PFSK-1 (cell line): Measurements from ENCODE around the gene B4GALNT4.

ENCODE experiments used
- POLR2AphosphoS5 ChIP-seq: IDR thresholded peaks from 2 replicates; pipeline ENCODE4 v1.6.1; 2012; ENCODE audit warnings: low read depth, mild to moderate bottlenecking, control low read depth, low read length, moderate library complexity
- REST ChIP-seq, 2 experiments: IDR thresholded peaks; 2 replicates each; pipeline versions ENCODE4 v1.6.1 to v1.8.0; 2011 to 2012; ENCODE audit warnings: low read depth in 2 of 2, low read length in 2 of 2, control low read depth in 1 of 2, inconsistent platforms in 1 of 2, mild to moderate bottlenecking in 1 of 2, moderate library complexity in 1 of 2; ENCODE audit not compliant: insufficient read depth in 1 of 2
- SIN3A ChIP-seq: IDR thresholded peaks from 2 replicates; pipeline ENCODE4 v1.6.1; 2012; ENCODE audit warnings: mild to moderate bottlenecking, low read length, moderate library complexity, borderline replicate concordance; ENCODE audit not compliant: insufficient read depth
- TAF1 ChIP-seq: IDR thresholded peaks from 2 replicates; pipeline ENCODE4 v1.6.1; 2012; ENCODE audit warnings: low read length, control low read depth, borderline replicate concordance; ENCODE audit not compliant: insufficient read depth

GRCh38 chr11:324156-324555 is 45.1 kb upstream of the B4GALNT4 start:
- TF ChIP-seq REST (IDR thresholded peaks at IDR 0.05; ENCODE audit: insufficient read depth in 1 of 2, low read depth in 2 of 2, low read length in 2 of 2) = no peak
- no peak for TF ChIP-seq POLR2AphosphoS5
- no peak for TF ChIP-seq SIN3A
- TF ChIP-seq TAF1 = no peak
